ENCODE measurements around the gene TMEM163. TPM values are rescaled to one million over a fixed set of nuclear protein-coding genes. Genes with fewer than 3 reads are reported as not detected.

The TMEM163 gene
- total and polyA plus RNA-seq, 2 of the 13 experiments (the other 11 are each of a cell fraction or from before 2014, with no cell fraction given), result 0.05 TPM; not detected in 1

DNA sequence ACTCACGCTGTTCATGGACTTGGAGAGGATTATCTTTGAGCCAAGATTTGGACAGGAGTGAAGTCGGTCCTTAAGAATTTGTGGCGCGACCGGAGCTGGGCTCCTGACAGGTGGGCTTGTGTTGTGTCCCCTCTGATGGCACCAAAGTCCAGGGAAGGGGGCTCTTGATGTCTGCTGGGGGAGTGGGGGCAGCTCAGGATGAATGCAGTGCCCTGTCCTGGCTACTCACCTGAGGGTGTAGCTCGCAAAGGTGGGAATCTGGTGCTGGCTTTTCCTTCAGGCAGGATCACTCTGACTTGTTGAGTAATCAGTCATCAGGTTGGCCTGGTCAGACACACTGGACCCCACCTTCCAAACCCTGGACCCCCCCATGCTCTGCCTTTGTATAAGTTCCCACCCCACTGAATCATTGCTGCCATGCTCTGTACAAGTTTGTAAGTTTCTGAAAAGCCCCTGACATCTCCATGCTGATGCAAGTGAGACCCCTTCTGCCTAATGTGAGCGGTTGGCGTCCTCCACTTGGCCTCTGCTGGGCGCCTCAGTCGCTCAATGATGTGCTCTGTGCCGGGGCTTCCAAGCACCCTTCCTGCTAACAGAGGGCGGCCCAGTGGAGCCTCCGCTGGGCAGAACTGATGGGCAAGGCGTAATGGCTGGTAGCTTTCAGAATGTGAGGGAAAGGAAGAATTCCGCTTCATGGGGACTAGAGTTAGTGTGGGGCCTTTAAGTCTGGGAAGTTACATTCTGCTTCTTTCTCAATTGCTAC lies 268.9 kb downstream of the TMEM163 start (continued):
- TF ChIP-seq ZNF44 (CRISPR knock-in tag; IDR thresholded peaks at IDR 0.05) (no peak), CHCHD3 (CRISPR knock-in tag; IDR thresholded peaks at IDR 0.05) (no peak), ZNF468 (CRISPR knock-in tag; IDR thresholded peaks at IDR 0.05) (no peak), ZNF543 (CRISPR knock-in tag; IDR thresholded peaks at IDR 0.05) (0 out of 2 replicates have a peak, but pooled peaks have one; percentile 31), ZNF343 (CRISPR knock-in tag; IDR thresholded peaks at IDR 0.05) (no peak), TOE1 (CRISPR knock-in tag; IDR thresholded peaks at IDR 0.05) (no peak), RBM22 (optimal IDR thresholded peaks at IDR 0.05; ENCODE audit: low read length) (peak; percentile 63), NFKB2 (CRISPR knock-in tag; IDR thresholded peaks at IDR 0.05; ENCODE audit: borderline replicate concordance) (no peak), NFE2L1 (CRISPR knock-in tag; IDR thresholded peaks at IDR 0.05; ENCODE audit: borderline replicate concordance) (no peak), SKI (IDR thresholded peaks at IDR 0.05; ENCODE audit: partially characterized antibody) (no peak), U2AF2 (IDR thresholded peaks at IDR 0.05; ENCODE audit: low read depth, low read length) (no peak), ATRX (CRISPR knock-in tag; IDR thresholded peaks at IDR 0.05; ENCODE audit: borderline replicate concordance) (no peak)
- TF ChIP-seq, protein P1, sequence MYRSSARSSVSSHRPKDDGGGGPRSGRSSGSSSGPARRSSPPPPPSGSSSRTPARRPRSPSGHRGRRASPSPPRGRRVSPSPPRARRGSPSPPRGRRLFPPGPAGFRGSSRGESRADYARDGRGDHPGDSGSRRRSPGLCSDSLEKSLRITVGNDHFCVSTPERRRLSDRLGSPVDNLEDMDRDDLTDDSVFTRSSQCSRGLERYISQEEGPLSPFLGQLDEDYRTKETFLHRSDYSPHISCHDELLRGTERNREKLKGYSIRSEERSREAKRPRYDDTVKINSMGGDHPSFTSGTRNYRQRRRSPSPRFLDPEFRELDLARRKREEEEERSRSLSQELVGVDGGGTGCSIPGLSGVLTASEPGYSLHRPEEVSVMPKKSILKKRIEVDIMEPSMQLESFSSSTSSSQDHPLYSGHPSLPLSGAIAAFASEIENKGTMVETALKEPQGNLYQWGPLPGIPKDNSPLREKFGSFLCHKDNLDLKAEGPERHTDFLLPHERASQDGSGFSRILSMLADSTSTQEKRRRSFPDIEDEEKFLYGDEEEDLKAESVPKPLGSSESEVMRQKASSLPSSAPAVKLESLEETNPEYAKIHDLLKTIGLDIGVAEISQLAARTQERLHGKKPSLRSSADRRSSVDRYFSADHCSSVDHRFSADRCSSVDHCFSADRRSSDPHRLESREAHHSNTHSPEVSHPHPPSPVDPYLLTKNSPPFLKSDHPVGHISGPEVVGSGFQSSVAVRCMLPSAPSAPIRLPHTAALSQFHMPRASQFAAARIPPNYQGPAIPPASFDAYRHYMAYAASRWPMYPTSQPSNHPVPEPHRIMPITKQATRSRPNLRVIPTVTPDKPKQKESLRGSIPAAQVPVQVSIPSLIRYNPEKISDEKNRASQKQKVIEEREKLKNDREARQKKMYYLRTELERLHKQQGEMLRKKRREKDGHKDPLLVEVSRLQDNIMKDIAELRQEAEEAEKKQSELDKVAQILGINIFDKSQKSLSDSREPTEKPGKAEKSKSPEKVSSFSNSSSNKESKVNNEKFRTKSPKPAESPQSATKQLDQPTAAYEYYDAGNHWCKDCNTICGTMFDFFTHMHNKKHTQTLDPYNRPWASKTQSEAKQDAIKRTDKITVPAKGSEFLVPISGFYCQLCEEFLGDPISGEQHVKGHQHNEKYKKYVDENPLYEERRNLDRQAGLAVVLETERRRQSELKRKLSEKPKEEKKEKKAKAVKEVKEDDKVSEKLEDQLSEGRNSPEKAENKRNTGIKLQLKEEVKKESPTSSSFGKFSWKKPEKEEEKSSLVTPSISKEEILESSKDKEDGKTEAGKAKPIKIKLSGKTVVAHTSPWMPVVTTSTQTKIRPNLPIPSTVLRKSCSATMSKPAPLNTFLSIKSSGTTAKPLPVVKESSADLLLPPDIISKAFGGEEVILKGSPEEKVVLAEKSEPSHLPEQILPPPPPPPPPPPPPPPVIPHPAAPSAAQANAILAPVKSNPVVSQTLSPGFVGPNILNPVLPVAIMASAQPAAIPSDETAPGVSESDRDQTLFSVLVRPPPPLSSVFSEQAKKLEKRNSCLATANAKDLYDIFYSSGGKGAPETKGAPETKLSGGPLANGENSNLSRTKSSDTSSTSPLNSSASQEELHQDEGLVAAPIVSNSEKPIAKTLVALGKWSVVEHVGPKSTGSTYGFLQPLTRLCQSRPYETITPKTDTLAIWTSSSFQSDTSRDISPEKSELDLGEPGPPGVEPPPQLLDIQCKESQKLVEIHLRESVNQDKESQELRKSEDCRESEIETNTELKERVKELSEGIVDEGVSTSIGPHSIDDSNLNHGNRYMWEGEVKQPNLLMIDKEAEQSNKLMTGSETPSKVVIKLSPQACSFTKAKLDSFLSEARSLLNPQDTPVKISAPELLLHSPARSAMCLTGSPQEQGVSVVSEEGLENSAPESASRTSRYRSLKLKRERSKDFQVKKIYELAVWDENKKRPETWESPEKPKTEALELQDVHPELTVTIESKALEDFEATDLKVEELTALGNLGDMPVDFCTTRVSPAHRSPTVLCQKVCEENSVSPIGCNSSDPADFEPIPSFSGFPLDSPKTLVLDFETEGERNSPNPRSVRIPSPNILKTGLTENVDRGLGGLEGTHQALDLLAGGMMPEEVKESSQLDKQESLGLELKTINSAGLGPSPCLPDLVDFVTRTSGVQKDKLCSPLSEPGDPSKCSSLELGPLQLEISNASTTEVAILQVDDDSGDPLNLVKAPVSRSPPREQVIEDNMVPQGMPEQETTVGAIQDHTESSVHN (CRISPR knock-in tag; IDR thresholded peaks at IDR 0.05), result no peak
- TF ChIP-seq, protein P2, sequence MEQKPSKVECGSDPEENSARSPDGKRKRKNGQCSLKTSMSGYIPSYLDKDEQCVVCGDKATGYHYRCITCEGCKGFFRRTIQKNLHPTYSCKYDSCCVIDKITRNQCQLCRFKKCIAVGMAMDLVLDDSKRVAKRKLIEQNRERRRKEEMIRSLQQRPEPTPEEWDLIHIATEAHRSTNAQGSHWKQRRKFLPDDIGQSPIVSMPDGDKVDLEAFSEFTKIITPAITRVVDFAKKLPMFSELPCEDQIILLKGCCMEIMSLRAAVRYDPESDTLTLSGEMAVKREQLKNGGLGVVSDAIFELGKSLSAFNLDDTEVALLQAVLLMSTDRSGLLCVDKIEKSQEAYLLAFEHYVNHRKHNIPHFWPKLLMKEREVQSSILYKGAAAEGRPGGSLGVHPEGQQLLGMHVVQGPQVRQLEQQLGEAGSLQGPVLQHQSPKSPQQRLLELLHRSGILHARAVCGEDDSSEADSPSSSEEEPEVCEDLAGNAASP (CRISPR knock-in tag; IDR thresholded peaks at IDR 0.05; ENCODE audit: borderline replicate concordance), result no peak
- TF ChIP-seq, protein P3, sequence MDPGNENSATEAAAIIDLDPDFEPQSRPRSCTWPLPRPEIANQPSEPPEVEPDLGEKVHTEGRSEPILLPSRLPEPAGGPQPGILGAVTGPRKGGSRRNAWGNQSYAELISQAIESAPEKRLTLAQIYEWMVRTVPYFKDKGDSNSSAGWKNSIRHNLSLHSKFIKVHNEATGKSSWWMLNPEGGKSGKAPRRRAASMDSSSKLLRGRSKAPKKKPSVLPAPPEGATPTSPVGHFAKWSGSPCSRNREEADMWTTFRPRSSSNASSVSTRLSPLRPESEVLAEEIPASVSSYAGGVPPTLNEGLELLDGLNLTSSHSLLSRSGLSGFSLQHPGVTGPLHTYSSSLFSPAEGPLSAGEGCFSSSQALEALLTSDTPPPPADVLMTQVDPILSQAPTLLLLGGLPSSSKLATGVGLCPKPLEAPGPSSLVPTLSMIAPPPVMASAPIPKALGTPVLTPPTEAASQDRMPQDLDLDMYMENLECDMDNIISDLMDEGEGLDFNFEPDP (CRISPR knock-in tag; conservative IDR thresholded peaks at IDR 0.05), result 0 out of 2 replicates have a peak, but pooled peaks have one; percentile 21
- TF ChIP-seq, protein P4, sequence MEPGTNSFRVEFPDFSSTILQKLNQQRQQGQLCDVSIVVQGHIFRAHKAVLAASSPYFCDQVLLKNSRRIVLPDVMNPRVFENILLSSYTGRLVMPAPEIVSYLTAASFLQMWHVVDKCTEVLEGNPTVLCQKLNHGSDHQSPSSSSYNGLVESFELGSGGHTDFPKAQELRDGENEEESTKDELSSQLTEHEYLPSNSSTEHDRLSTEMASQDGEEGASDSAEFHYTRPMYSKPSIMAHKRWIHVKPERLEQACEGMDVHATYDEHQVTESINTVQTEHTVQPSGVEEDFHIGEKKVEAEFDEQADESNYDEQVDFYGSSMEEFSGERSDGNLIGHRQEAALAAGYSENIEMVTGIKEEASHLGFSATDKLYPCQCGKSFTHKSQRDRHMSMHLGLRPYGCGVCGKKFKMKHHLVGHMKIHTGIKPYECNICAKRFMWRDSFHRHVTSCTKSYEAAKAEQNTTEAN (CRISPR knock-in tag; conservative IDR thresholded peaks at IDR 0.05), result no peak

Data from HepG2 (cell line).